ENCODE measurements around the gene HOXB9.

DNA sequence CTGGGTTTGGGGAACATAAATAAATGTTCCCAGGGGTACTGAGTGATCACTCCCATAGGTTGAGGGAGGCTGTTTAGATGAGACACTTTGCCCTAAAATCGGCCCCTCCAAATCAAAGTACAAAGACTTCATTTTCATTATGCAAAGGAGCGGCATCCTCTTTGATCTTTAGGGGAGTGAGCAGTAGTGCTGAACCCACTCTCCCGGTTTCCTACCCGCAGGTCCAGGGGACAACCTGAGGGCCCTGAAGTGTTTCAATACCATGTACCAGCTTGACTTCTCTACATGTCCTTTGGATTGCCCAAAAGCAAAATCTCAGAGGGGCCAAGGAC is 25.0 kb downstream of the HOXB9 start:
- TF ChIP-seq EP300 (IDR thresholded peaks at IDR 0.05) (no peak), POLR2AphosphoS5 (IDR thresholded peaks at IDR 0.05) (no peak)
